Fibroblast of villous mesenchyme (primary cell): ENCODE data around the gene DEPP1. TPM values are rescaled to one million over a fixed set of nuclear protein-coding genes. Genes with fewer than 3 reads are reported as not detected.

Experiments
- DNase-seq: peaks from one replicate; pipeline ENCODE4 v3.0.0-alpha.2; 2010; ENCODE audit warnings: low read depth
- H3K4me3 ChIP-seq: 2 replicates; pipeline ENCODE4 v1.5.1; 2011; ENCODE audit warnings: low read depth, mild to moderate bottlenecking, low read length
- total RNA-seq: library from RNA; depleted of rRNA; stranded (reverse); fragments of >200 nt; gene quantifications from 2 replicates; pipeline ENCODE4 v1.2.3, GENCODE V29; 2012
- TF ChIP-seq, protein P1 (sequence below): IDR thresholded peaks from 2 replicates; pipeline ENCODE4 v1.5.1; 2012; ENCODE audit warnings: low read depth, mild to moderate bottlenecking, low read length; ENCODE audit not compliant: insufficient read depth

Gene DEPP1
- total RNA-seq, 1 donor = 29.8 TPM

DNA sequence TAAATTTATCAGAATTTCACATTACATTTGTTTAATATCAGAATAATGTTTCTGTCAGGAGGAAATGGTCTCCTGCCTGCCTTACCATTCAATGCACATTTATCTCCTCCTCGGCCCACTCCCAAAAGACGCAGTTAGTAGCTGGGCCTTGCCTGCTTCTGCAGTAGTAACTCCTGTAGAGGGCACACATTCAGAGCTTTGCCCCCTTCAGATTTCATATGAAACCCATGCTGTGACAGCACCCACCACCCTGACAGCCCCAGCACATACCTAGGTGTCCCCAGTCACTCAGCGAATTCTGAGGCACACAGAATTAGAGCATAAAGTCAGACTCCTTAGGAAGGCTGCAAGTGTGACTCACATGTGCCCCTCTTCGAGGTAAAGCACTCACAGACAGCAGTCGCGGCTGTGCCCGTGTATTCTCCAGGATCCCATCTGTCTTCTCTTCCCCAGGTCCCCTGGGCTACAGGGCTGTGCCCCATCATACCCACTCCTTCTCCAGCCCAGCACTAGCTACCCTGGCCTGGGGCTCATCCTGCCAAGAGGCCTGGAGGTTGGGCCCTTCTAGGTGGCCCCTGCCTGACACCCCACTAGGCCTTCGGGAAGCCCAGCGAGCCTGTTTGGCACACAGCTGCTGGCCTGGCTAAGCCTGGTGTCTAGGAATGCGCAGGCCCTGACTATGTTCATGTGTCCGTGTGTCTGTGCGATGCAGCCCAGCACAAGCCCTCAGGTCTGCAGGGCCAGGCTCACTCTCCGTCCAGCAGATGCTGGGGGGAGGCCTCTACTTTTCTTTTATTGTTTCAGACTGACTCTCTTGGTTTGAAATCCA lies 4.7 kb upstream of the DEPP1 start:
- H3K4me3 ChIP-seq = no peak overlapping the region
- no peak for DNase-seq
- TF ChIP-seq, protein P1, sequence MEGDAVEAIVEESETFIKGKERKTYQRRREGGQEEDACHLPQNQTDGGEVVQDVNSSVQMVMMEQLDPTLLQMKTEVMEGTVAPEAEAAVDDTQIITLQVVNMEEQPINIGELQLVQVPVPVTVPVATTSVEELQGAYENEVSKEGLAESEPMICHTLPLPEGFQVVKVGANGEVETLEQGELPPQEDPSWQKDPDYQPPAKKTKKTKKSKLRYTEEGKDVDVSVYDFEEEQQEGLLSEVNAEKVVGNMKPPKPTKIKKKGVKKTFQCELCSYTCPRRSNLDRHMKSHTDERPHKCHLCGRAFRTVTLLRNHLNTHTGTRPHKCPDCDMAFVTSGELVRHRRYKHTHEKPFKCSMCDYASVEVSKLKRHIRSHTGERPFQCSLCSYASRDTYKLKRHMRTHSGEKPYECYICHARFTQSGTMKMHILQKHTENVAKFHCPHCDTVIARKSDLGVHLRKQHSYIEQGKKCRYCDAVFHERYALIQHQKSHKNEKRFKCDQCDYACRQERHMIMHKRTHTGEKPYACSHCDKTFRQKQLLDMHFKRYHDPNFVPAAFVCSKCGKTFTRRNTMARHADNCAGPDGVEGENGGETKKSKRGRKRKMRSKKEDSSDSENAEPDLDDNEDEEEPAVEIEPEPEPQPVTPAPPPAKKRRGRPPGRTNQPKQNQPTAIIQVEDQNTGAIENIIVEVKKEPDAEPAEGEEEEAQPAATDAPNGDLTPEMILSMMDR = no peak

DNA sequence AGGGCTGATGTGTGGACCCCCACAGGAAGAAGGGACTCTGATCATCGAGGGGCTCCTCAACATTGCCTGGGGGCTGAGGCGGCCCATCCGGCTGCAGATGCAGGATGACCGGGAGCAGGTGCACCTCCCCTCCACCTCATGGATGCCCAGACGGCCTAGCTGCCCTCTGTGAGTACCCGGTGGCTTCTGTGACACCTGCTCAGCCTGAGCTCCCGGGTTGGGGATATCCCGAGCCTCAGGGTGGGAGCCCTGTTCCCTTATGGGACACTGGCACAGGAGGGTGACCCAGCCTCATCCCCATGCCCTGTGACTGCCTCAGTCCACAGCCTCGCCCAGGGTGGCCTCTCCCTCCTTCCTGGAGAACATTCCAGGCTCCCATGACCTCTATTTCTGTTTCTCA lies 3.9 kb upstream of the DEPP1 start:
- DNase-seq = no peak
- no peak overlapping the region for H3K4me3 ChIP-seq
- TF ChIP-seq, protein P1 = no peak

DNA sequence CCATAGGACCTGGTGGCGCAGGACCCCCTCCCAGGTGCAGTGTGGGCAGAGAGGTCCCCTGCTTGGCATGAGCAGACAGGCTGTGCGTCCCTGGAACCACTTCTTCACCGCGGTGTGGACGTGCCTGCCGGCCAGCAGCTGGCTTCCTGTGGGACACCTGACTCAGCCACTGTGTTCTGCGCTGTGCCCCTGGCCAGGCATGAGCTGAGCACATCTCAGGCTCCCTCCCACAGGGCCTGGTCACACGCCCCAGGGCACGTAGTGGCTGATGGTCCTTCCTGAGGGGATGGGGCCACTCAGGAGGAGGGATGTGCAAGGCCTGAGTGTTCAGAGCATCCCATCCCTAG lies 3.5 kb upstream of the DEPP1 start:
- H3K4me3 ChIP-seq = no peak overlapping the region
- TF ChIP-seq, protein P1 = no peak
- no peak for DNase-seq

DNA sequence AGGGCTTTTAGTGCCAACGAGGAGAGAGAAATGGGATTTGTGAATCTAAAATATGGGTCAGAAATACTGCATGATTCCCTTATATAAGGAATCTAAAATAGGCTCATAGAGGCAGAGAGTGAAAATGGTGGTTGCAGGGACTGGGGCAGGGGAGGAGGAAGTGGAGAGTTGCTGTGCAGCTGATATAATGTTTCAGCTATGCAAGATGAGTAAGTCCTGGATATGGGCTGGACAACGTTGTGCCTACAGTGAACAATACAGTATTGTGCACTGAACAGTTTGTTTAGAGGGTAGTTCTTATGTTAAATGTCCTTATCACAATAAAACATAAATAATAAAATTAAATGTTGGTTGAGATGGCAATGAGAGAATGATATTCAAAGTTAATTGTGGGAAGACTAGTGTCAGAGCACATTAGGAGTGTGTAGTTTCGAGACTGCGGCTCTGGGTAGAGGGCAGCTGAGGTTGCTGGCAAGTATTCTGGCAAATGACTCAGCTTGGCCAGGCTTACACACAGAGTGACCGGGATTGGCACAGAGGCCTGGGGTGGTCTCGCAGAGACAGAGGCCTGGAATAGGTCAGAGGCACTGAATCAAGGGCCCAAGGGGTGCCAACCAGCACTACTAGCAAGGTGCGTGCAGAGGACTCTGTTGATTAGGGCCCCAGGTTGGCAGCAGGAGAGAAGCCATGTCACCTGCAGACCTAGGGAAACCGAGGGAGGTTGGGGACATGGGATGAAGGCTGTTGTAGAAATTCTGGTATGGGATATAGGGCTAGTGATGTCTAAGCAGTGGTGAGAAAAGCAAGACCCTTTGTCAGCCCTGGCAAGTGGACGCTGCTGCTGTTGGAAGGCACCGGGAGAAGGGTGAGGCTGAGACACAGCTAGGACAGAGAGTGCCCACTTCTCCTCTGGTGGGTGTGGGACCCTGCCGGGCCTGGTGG lies 2.8 kb upstream of the DEPP1 start:
- TF ChIP-seq, protein P1 = no peak
- DNase-seq = peak; percentile 72
- no peak overlapping the region for H3K4me3 ChIP-seq

DNA sequence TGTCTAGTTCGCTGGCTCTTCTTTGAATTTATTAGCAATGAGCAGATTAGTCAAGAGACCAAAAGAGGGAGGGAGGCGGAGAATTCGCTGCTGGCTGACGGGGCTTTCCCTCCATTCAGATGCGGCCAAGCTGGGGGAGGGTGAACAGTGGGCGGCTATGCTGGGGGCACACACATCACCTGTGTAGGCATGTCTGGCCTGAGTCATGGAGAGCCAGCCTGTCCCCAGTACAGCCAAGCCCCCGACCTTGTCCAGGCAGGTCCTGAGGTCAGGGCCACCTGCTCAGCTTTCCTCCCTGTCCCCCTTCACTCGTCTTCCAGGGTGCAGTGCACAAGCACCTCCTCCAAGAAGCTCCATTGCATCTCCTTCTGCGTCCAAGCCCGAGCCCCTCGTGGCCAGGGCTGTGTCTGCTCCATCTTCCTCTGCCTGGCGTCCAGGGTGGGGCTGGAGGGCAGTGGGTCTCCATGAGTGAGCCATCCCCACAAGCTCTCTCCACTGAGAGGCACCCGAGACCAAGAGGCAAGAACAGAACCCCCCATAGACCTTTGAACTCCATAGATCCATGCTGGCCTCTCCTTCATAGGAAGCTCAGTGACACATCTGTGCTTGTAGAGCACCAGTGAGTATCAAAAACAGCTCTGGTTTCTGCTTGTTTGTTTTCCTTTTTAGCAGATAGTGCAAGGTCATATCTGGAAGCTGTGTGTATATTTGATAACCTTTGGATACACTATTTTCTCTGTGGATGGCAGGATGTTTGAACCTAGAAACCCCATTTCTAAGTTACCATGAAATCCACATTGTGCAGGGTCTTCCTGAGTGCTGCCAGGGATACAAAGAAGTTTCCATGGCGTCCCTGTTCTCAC lies 1.9 kb upstream of the DEPP1 start:
- H3K4me3 ChIP-seq = no peak overlapping the region
- no peak for DNase-seq
- TF ChIP-seq, protein P1 = no peak
